IPS DF 6.9 (cell line): ENCODE measurements around the gene WBP1.
"Not testable (repeated sequence)": the region's sequence is repeated elsewhere in the genome, so short reads cannot be mapped to it uniquely, and the experiment has no call there.

ENCODE experiments used
- DNase-seq: peaks from one replicate; pipeline ENCODE4 v3.0.0-alpha.2; 2013; ENCODE audit warnings: low read depth, low spot score
- H3K27ac ChIP-seq: one replicate; pipeline ENCODE4 v1.5.1; 2013; ENCODE audit warnings: low read length, control low read depth
- H3K27me3 ChIP-seq: 2 replicates; pipeline ENCODE4 v1.6.1; 2013; ENCODE audit warnings: mild to moderate bottlenecking, low read length; ENCODE audit not compliant: control insufficient read depth, insufficient read depth
- H3K36me3 ChIP-seq: 2 replicates; pipeline ENCODE4 v1.6.1; 2013; ENCODE audit warnings: low read length; ENCODE audit not compliant: control insufficient read depth, insufficient read depth
- H3K4me1 ChIP-seq: 2 replicates; pipeline ENCODE4 v1.6.1; 2013; ENCODE audit warnings: low read length; ENCODE audit not compliant: control insufficient read depth, insufficient read depth
- H3K4me3 ChIP-seq: 2 replicates; pipeline ENCODE4 v1.5.1; 2013; ENCODE audit warnings: mild to moderate bottlenecking, low read length
- H3K9me3 ChIP-seq: 2 replicates; pipeline ENCODE4 v1.6.1; 2013; ENCODE audit warnings: low read length, inconsistent platforms; ENCODE audit not compliant: control insufficient read depth, insufficient read depth
- WGBS: extraction: QIAGEN DNeasy Blood & Tissue Kit; methylation state at CpG from one replicate; pipeline ENCODE4 v1.1.7; 2013; ENCODE audit warnings: mixed read lengths, missing lambda C conversion rate; ENCODE audit not compliant: insufficient read length, insufficient coverage; 5-methylcytosine and 5-hydroxymethylcytosine counted together

The WBP1 gene

GRCh38 chr2:74420006-74420405 lies 38.2 kb upstream of the WBP1 start:
- Histone ChIP-seq H3K36me3 (no peaks in the 10 kb centered on the region), H3K4me3 (no peak overlapping the region), H3K9me3 (no peaks in the 10 kb centered on the region), H3K27ac (no peak overlapping the region), H3K4me1 (no peaks in the 10 kb centered on the region), H3K27me3 (no peaks in the 10 kb centered on the region)
- no CpG with 5 or more reads among the region's 2 CpGs for WGBS
- DNase-seq: no peak

- DNase-seq, H3K4me1 ChIP-seq, H3K4me3 ChIP-seq, H3K9me3 ChIP-seq, H3K27ac ChIP-seq, H3K36me3 ChIP-seq, H3K27me3 ChIP-seq: not testable (repeated sequence)
- no CpG with 5 or more reads among the region's 19 CpGs for WGBS
These were observed 37.7 kb upstream of the WBP1 start for GRCh38 chr2:74420443-74421103.

- no peaks in the 10 kb centered on the region for H3K9me3 ChIP-seq
- no peaks in the 10 kb centered on the region for H3K27me3 ChIP-seq
- no peak within 1 kb of the TSS for H3K27ac ChIP-seq
- WGBS: no CpG with 5 or more reads among the region's 57 CpGs
- 0 out of 2 replicates have a peak, but pooled peaks cover 6% of the 10 kb centered on the region for H3K36me3 ChIP-seq
- H3K4me3 ChIP-seq: peak within 1 kb of the TSS; percentile 53; the same call in 1 of the 2 replicates
- peak; percentile 79 for DNase-seq
- H3K4me1 ChIP-seq: no peaks in the 10 kb centered on the region
These were observed 36.9 kb upstream of the WBP1 start, which contains the start of the genes C2orf81 and WDR54 for GRCh38 chr2:74421221-74421870. TSS of gene C2orf81 (minus strand) at chr2:74421619. CDS start at chr2:74421560, 59 bp downstream. TSS of gene WDR54 (plus strand) at chr2:74421730. CDS start at chr2:74422154, 424 bp downstream.

- Histone ChIP-seq H3K27me3 (no peaks in the 10 kb centered on the region), H3K4me1 (no peaks in the 10 kb centered on the region), H3K36me3 (peaks cover 9% of the 10 kb centered on the region; the same call in 1 of the 2 replicates), H3K4me3 (no peak overlapping the region), H3K27ac (no peak overlapping the region), H3K9me3 (no peaks in the 10 kb centered on the region)
- no peak for DNase-seq
- WGBS: no CpG with 5 or more reads among the region's 9 CpGs
These were observed 34.8 kb upstream of the WBP1 start for GRCh38 chr2:74423231-74424095.

GRCh38 chr2:74424139-74424992 lies 33.9 kb upstream of the WBP1 start:
- Histone ChIP-seq H3K27me3 (no peaks in the 10 kb centered on the region), H3K9me3 (no peaks in the 10 kb centered on the region), H3K4me3 (no peak overlapping the region), H3K4me1 (no peaks in the 10 kb centered on the region), H3K27ac (no peak overlapping the region), H3K36me3 (peaks cover 18% of the 10 kb centered on the region)
- WGBS: no CpG with 5 or more reads among the region's 5 CpGs
- DNase-seq: no peak

GRCh38 chr2:74424995-74425406 lies 33.2 kb upstream of the WBP1 start:
- Histone ChIP-seq H3K4me3 (no peak overlapping the region), H3K4me1 (no peaks in the 10 kb centered on the region), H3K36me3 (peaks cover 24% of the 10 kb centered on the region), H3K9me3 (no peaks in the 10 kb centered on the region), H3K27ac (no peak overlapping the region), H3K27me3 (no peaks in the 10 kb centered on the region)
- WGBS: no CpG with 5 or more reads among the region's 5 CpGs
- DNase-seq: no peak

GRCh38 chr2:74425523-74425922 lies 32.7 kb upstream of the WBP1 start:
- Histone ChIP-seq H3K27me3 (no peaks in the 10 kb centered on the region), H3K4me3 (no peak overlapping the region), H3K9me3 (no peaks in the 10 kb centered on the region), H3K4me1 (no peaks in the 10 kb centered on the region), H3K27ac (no peak overlapping the region), H3K36me3 (peaks cover 29% of the 10 kb centered on the region)
- DNase-seq: no peak
- WGBS: no CpG with 5 or more reads among the region's 7 CpGs

GRCh38 chr2:74426181-74426758 lies 32.0 kb upstream of the WBP1 start:
- H3K9me3 ChIP-seq: no peaks in the 10 kb centered on the region
- no peaks in the 10 kb centered on the region for H3K4me1 ChIP-seq
- H3K27me3 ChIP-seq: no peaks in the 10 kb centered on the region
- H3K27ac ChIP-seq: no peak overlapping the region
- peaks cover 29% of the 10 kb centered on the region for H3K36me3 ChIP-seq
- DNase-seq: no peak
- no CpG with 5 or more reads among the region's 14 CpGs for WGBS
- H3K4me3 ChIP-seq: no peak overlapping the region

GRCh38 chr2:74427551-74427950 lies 30.7 kb upstream of the WBP1 start:
- Histone ChIP-seq H3K4me3 (no peak overlapping the region), H3K36me3 (peaks cover 36% of the 10 kb centered on the region), H3K27ac (no peak overlapping the region), H3K9me3 (no peaks in the 10 kb centered on the region), H3K27me3 (no peaks in the 10 kb centered on the region), H3K4me1 (no peaks in the 10 kb centered on the region)
- no peak for DNase-seq
- no CpG with 5 or more reads among the region's 3 CpGs for WGBS
